ENCODE results near the gene MRPL10. TPM values are rescaled to one million over a fixed set of nuclear protein-coding genes. Genes with fewer than 3 reads are reported as not detected.
A peak's percentile ranks its signal among the peaks of the same experiment; 100 is the strongest.

The MRPL10 gene
- 23.9 and 29.6 TPM in 2 replicates for total RNA-seq

DNA sequence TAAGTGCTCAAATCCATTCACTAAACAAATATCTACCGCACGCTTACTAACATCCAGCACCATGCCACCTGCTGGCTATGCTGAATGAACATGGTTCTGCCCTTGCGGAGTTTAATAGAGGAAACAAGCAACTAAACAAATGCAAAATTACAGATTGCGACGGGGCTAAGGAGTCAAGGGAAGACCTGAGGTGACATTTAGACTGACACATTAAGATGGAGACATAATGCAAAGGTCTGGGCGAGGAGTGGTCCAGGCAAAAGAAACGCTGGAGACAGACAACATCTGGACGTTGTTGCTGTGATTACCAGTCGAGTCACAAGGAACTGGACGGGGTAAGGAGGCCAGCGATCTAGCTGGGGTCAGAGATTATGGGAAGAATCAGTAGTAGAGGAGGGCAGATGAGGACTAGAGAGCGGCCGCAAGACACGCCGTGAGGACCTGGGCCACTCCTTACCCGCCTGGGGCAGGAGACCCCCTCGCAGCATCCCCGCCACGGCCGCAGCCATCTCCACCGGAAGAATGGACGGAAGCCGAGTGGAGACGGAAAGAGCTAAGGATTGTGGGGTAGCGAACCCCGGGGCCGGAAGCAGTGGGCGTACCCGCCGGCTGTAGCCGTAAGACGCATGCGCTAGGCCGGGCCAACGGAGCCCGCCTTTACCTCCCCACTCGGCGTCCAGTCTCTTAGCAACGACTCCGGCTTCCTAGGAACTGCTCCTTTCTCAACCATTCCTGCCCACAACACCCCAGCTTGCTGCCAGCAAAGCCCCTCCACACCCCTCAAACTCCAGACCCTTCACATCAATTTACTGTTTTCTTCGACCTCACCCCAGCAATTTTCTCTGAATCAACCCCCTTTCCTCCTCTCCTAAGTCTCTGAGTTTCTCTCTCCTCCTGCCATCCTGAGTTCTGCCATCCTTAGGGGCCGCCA, at the start of gene MRPL10, which contains the start of gene LRRC46:
TSS of gene MRPL10 (minus strand) at position 539 of the 931 bp plus-strand sequence. CDS start at position 509, 30 bp downstream.
TSS of gene LRRC46 (plus strand) at position 668 of the 931 bp plus-strand sequence. CDS start 320 bp downstream, outside the sequence.
- peak; percentile 73 for DNase-seq (ENCODE audit: low read depth, low spot score)

GRCh38 chr17:47879776-47880454, 48.6 kb upstream of the MRPL10 start:
- DNase-seq (ENCODE audit: low read depth, low spot score), result no peak

GRCh38 chr17:47879028-47879585, 47.8 kb upstream of the MRPL10 start:
- no peak for DNase-seq (ENCODE audit: low read depth, low spot score)

- no peak for DNase-seq (ENCODE audit: low read depth, low spot score)
Observed at GRCh38 chr17:47878203-47879027, 47.1 kb upstream of the MRPL10 start.

- no peak for DNase-seq (ENCODE audit: low read depth, low spot score)
Observed at GRCh38 chr17:47877368-47878034, 46.2 kb upstream of the MRPL10 start.

GRCh38 chr17:47875011-47875985, 44.0 kb upstream of the MRPL10 start:
- no peak for DNase-seq (ENCODE audit: low read depth, low spot score)

DNA sequence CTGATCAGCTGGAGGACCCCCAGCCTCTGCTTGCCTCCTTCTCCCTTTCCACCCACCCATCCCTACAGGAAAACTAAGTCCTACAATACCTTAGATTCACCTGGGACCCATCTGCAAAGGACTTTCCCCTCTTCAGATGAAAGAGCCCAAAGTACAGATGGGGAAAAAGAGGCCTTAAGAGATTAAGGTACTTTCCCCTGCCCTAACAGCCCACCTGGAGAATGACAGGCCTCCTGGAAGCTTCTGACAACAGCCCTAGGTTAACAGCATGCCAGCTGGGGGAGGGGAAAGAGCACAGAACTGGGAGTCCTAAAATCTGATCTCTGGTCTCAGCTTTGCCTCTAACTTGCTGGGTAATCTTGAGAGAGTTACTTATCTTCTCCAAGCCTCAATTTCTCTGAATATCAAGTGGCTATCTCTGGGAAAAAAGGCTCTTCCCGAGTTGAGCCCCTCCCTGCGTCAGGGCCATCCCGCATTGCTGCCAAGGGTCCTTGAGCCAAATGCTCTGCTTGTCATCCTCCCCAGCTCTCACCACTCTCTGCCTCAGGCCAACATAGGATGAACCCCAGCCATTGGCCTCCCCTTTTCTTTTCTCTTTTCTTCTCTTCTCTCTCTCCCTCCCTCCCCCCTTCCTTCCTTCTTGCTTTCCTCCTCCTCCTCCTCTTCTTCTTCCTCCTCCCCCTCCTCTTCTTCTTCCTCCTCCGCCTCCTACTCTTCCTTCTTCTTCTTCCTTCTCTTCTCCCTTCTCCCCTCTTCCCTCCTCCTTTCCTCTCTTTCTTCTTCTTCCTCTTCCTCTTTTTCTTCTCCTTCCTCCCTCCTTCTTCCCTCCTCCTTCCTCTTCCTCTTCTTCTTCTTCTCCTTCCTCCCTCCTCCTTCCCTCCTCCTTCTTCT, 42.1 kb upstream of the MRPL10 start:
- DNase-seq (ENCODE audit: low read depth, low spot score), result no peak

DNA sequence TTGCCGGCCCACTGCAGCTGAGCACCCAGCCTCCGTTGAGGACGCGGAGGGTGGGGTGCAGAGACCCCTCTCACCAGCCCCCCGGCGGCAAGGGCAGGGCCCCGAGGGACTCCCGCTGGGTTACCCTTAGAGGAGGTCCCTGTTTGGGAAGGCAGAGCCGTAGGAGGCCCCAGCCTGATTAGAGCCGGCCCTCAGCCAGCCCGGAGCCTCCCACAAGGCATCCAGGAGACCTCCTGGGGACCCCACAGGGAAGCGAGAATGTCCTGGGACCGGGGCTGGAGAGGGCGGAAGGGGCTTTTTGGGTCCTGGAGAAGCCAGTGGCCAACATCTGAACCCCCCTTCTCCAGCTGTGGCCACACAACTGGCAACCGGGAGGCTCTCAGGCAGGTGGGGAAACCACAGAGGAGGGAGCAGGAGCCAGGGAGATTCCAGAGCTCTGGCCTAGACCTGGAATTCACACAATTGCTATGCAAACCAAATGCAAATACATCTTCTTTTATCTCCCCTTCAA, 41.4 kb upstream of the MRPL10 start:
- no peak for DNase-seq (ENCODE audit: low read depth, low spot score)

DNA sequence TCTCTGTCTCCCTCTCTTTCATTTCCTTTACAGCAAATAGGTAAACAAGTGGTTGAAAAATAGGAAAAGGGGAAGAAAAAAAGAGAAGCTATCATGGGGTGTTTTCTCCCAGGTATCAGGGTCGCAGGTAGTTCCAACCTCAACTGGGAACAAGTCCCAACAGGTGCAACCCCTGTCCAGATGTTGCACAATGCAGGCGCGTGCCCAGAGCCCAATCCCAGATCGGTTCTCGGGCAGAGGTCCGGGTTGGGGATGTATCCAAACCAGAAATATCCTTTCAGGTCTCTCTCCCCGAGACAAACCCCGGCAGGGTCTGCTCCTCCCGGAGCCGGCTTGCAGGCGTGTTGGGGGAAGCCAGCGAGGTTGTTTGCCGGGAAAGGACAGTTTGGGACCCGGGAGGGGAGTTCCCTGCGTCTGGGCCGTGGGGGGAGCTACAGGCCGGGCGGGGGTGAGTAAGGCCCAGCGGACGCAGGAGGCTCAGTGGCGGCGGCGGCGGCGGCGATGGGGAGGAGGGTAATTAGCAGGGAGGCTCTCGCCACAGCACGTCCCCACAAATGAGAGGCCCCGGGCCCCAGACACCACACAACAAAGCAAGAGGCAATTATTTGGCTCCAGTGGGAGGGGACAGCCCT, 40.8 kb upstream of the MRPL10 start:
- DNase-seq (ENCODE audit: low read depth, low spot score), result no peak

DNA sequence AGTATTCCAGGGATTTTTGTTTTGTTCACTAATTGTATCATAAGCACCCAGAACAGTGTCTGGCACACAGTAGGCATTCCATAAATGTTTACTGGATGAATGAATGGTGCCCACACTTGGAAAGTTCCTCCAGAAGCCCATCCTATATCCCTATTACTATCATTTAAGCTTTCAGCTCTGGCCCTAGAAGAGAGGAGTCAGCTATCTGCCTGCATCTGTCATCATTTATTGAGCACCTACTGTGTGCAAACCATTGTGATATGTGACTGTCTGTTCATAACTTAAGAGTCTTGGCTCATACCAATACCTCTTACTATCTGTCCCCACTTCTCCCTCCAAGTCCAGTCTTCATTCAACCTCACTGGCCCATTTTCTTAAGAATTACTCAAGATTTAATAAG, 39.7 kb upstream of the MRPL10 start:
- no peak for DNase-seq (ENCODE audit: low read depth, low spot score)

GRCh38 chr17:47870056-47870455, 38.7 kb upstream of the MRPL10 start:
- DNase-seq (ENCODE audit: low read depth, low spot score), result no peak

DNA sequence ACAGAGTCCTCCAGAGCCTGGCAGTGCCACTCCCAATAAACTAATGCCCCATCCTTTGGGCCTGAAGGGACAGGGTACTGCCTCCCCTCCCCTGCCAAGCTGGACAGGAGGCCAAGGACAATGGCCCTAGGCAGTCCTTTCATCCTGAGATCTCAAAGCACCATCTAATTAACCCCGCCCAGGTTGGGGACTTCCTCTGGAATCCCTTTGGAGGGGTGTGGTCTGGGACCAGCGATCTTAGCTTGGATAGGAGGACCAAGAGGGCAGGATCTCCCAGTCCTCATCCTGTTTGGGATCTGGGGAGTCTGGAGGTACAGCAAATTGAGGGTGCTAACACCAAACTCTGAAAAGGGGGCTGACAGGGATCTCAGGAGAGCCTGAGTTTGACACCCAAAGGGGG, 37.8 kb upstream of the MRPL10 start:
- no peak for DNase-seq (ENCODE audit: low read depth, low spot score)

DNA sequence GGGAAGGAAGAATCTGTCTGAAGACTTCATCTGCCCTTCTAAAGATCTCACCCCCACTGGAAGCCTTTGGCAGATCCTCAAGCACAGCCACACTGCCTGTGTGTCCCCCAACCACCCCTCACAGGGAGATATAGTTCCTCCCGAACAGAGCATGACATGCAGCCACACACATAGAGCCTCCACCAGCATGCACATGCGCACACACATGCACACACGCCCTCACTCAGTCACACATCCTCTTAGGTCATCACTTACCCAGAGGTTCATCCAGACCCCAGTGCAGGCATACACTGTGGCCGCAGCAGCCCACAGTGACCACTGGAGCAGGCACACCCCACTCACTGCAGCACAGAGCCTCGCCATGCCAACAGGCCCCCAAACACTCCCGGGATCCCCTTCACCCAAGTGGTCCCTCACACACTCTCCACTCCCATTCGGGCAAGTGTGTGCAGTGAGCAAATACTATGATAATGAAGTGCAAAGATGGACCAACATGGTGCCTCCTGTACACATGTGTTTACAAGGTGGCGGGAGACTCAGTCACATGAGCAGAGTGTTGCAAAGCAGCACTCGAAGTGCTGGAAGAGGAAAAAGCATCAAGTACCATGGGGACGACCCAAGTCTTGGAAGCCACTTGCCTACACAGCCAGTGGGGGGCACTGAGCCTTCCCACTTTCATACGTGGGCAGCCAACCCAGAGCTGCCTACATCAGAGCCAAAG, 36.6 kb upstream of the MRPL10 start:
- no peak for DNase-seq (ENCODE audit: low read depth, low spot score)

DNA sequence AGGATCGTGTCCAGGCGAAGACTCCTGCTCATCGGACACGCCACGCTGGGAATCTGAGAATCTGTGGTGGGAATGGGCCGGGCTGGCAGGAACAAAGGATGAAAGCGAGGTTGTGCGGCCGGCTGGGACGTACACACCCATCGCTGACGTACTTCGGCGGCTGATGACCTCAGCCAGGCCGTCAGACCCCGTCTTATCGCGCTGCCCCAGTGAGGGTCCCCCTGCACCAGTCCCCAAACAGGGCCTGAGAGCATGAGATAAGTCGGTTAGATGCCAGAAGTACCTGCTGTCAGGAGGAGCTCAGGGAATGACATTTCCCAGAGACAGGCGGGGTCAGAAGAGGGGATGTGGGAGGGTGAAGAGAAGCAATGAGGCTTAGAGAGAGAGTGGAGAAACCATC, 35.6 kb upstream of the MRPL10 start:
- no peak for DNase-seq (ENCODE audit: low read depth, low spot score)

DNA sequence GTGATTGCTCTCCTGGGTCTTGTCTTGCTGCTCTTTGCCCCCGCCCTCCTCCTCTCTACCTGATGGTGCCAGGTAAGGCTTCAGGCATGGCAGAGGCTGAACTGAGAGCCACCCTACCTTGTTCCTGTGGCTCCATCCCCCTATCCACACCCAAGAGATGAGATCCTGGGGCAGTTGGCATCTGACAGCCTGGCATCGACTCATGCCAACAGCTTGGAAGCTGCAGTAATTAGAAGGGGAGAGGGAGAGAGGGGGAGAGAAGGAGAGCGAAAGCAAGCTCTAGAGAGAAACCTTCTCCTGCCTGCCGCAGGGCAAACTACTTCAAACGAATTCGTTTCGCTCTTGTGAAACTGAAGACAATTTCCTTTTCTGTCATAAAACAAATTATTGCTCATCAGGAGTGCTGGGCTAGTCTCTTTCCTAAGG, 33.5 kb upstream of the MRPL10 start:
- DNase-seq (ENCODE audit: low read depth, low spot score), result no peak

GRCh38 chr17:47862621-47863440, 31.5 kb upstream of the MRPL10 start:
- no peak for DNase-seq (ENCODE audit: low read depth, low spot score)

Data from pulmonary artery endothelial cell (primary cell).